PC-3 (cell line): ENCODE data around the gene CEP170B. TPM values are rescaled to one million over a fixed set of nuclear protein-coding genes. Genes with fewer than 3 reads are reported as not detected.
"Not testable (repeated sequence)": the region's sequence is repeated elsewhere in the genome, so short reads cannot be mapped to it uniquely, and the experiment has no call there.

ENCODE experiments used
- ATAC-seq: fragments of 200-7000 bp; cut with Tn5 transposase; 2 replicates; pipeline ENCODE4 v1.9.1; 2020; ENCODE audit warnings: mild to moderate bottlenecking, moderate library complexity
- BruUV-seq: library from RNA; stranded (reverse); fragments of 400-500 nt; replicated peaks from 2 replicates; lab custom pipeline; 2021; lab: Mats Ljungman, UMichigan
- CTCF ChIA-PET: fragments of 300-600 bp; sonication (Branson Sonifier 250); formaldehyde crosslinking; loops from one replicate; lab custom pipeline; 2022; ENCODE audit warnings: antibody characterized with exemption; lab: Charles Lee
- POLR2A ChIA-PET: fragments of 300-600 bp; sonication (Branson Sonifier 250); formaldehyde crosslinking; loops from one replicate; lab custom pipeline; 2022; ENCODE audit warnings: antibody characterized with exemption; ENCODE audit not compliant: unreplicated experiment; lab: Charles Lee
- DNase-seq: peaks from one replicate; pipeline ENCODE4 v3.0.0-alpha.2; 2015
- H2AFZ ChIP-seq: fragments of 300-600 bp; sonication (generic); 2 replicates; pipeline ENCODE4 v1.6.0; 2016; ENCODE audit warnings: antibody characterized with exemption, low read length
- H3F3A ChIP-seq: fragments of 300-600 bp; sonication (generic); one replicate; pipeline ENCODE4 v1.6.0; 2017; ENCODE audit warnings: antibody characterized with exemption, low read length, control low read depth, mild to moderate bottlenecking; ENCODE audit not compliant: unreplicated experiment
- H3K27ac ChIP-seq: fragments of 300-600 bp; sonication (generic); 2 replicates; pipeline ENCODE4 v1.5.1; 2016; ENCODE audit warnings: mild to moderate bottlenecking, low read length
- H3K27me3 ChIP-seq: fragments of 300-600 bp; sonication (generic); 2 replicates; pipeline ENCODE4 v1.6.1; 2016; ENCODE audit warnings: low read length, mixed read lengths
- H3K36me3 ChIP-seq: fragments of 300-600 bp; sonication (generic); 2 replicates; pipeline ENCODE4 v1.6.1; 2016; ENCODE audit warnings: low read depth, mixed run types, low read length, mixed read lengths
- H3K4me1 ChIP-seq: fragments of 300-600 bp; sonication (generic); 2 replicates; pipeline ENCODE4 v1.5.1; 2016; ENCODE audit warnings: low read length; ENCODE audit not compliant: insufficient read depth
- H3K4me2 ChIP-seq: fragments of 300-600 bp; sonication (generic); 2 replicates; pipeline ENCODE4 v1.6.0; 2016; ENCODE audit warnings: low read length
- H3K4me3 ChIP-seq: fragments of 300-600 bp; sonication (generic); 2 replicates; pipeline ENCODE4 v1.5.1; 2016; ENCODE audit warnings: mild to moderate bottlenecking, low read length, mixed read lengths
- H3K79me2 ChIP-seq: fragments of 300-600 bp; sonication (generic); 2 replicates; pipeline ENCODE4 v1.6.1; 2017; ENCODE audit warnings: low read length, mixed read lengths
- H3K9ac ChIP-seq: fragments of 300-600 bp; sonication (generic); 2 replicates; pipeline ENCODE4 v1.6.0; 2016; ENCODE audit warnings: mild to moderate bottlenecking, low read length
- H3K9me2 ChIP-seq: fragments of 300-600 bp; sonication (generic); replicated peaks from 2 replicates; pipeline ENCODE4 v1.6.1; 2016; ENCODE audit warnings: mixed run types, low read length, mixed read lengths
- H3K9me3 ChIP-seq: fragments of 300-600 bp; sonication (generic); 2 replicates; pipeline ENCODE4 v1.6.1; 2016; ENCODE audit warnings: low read length, mixed read lengths
- H4K20me1 ChIP-seq: fragments of 300-600 bp; sonication (generic); 2 replicates; pipeline ENCODE4 v1.6.1; 2016; ENCODE audit warnings: low read length, mixed read lengths
- EZH2 ChIP-seq: fragments of 300-600 bp; sonication (generic); IDR thresholded peaks from one replicate; pipeline ENCODE4 v1.6.1; 2017; ENCODE audit warnings: antibody characterized with exemption, mild to moderate bottlenecking, low read length; ENCODE audit not compliant: unreplicated experiment
- EZH2phosphoT487 ChIP-seq: fragments of 300-600 bp; sonication (generic); IDR thresholded peaks from 2 replicates; pipeline ENCODE4 v1.6.1; 2018; ENCODE audit warnings: mild to moderate bottlenecking, antibody characterized with exemption, low read length, borderline replicate concordance
- intact Hi-C: fragments of 100-400 bp; cut with micrococcal nuclease; formaldehyde crosslinking; loops from 2 replicates; pipeline ENCODE4 v1.9.0; 2023
- total RNA-seq: library from RNA; depleted of rRNA; stranded (reverse); fragments of >200 nt; gene quantifications from 2 replicates; pipeline ENCODE4 v1.2.3, GENCODE V29; 2014
- TF ChIP-seq, protein P1 (sequence below): fragments of 300-600 bp; sonication (generic); conservative IDR thresholded peaks from 2 replicates; pipeline ENCODE4 v1.5.1; 2017; ENCODE audit warnings: antibody characterized with exemption, low read depth, mild to moderate bottlenecking, low read length

CEP170B gene
- total RNA-seq, 1 experiment from 2014 or later = 33.2 TPM

DNA sequence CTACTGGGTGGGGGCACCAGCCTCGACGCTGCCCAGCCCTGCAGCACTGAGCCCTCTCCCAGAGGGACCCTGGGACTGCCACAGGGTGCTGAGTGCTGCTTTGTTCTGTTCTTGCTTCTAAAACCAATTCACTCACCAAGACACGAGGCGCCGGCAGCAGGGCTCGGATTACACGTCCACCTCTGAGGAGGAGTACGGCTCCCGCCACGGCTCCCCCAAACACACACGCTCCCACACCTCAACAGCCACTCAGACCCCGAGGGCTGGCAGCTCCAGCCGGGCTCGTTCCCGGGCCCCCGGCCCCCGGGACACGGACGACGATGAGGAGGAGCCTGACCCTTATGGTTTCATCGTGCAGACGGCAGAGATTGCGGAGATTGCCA is 24.3 kb downstream of the CEP170B start:
- Histone ChIP-seq H3K79me2 (no peaks in the 10 kb centered on the region), H3K4me2 (no peak overlapping the region), H3K36me3 (peaks cover 16% of the 10 kb centered on the region; the same call in 1 of the 2 replicates), H3K9ac (no peak overlapping the region), H3K9me2 (no peaks in the 10 kb centered on the region), H3K27me3 (no peaks in the 10 kb centered on the region), H2AFZ (no peak overlapping the region), H4K20me1 (no peaks in the 10 kb centered on the region), H3K27ac (no peak overlapping the region), H3K9me3 (no peaks in the 10 kb centered on the region), H3F3A (no peaks in the 10 kb centered on the region), H3K4me1 (no peaks in the 10 kb centered on the region), H3K4me3 (no peak overlapping the region)
- DNase-seq (no peak), ATAC-seq (no peak)
- ChIA-PET POLR2A (no interaction called here), CTCF (no interaction called here)
- TF ChIP-seq EZH2 = no peak
- no peak for TF ChIP-seq EZH2phosphoT487
- TF ChIP-seq, protein P1, sequence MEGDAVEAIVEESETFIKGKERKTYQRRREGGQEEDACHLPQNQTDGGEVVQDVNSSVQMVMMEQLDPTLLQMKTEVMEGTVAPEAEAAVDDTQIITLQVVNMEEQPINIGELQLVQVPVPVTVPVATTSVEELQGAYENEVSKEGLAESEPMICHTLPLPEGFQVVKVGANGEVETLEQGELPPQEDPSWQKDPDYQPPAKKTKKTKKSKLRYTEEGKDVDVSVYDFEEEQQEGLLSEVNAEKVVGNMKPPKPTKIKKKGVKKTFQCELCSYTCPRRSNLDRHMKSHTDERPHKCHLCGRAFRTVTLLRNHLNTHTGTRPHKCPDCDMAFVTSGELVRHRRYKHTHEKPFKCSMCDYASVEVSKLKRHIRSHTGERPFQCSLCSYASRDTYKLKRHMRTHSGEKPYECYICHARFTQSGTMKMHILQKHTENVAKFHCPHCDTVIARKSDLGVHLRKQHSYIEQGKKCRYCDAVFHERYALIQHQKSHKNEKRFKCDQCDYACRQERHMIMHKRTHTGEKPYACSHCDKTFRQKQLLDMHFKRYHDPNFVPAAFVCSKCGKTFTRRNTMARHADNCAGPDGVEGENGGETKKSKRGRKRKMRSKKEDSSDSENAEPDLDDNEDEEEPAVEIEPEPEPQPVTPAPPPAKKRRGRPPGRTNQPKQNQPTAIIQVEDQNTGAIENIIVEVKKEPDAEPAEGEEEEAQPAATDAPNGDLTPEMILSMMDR = no peak
- intact Hi-C loops = no loop called here
- no TSS peak for BruUV-seq

DNA sequence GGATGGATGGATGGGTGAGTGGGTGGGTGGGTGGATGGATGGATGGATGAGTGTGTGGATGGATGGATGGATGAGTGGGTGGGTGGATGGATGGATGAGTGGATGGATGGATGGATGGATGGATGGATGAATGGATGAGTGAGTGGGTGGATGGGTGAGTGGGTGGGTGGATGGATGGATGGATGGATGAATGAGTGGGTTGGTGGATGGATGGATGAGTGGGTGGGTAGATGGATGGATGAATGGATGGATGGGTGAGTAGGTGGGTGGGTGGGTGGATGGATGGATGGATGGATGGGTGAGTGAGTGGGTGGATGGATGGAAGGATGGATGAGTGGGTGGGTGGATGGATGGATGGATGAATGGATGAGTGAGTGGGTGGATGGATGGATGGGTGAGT is 25.2 kb downstream of the CEP170B start:
- H3K9me3 ChIP-seq, ATAC-seq, CTCF ChIA-PET, H3K9me2 ChIP-seq, BruUV-seq, H4K20me1 ChIP-seq, H3K27ac ChIP-seq, H3K4me2 ChIP-seq, H3K4me3 ChIP-seq, H3F3A ChIP-seq, intact Hi-C loops, H3K9ac ChIP-seq, DNase-seq, H3K27me3 ChIP-seq, H2AFZ ChIP-seq, H3K79me2 ChIP-seq, H3K4me1 ChIP-seq, POLR2A ChIA-PET: not testable (repeated sequence)
- H3K36me3 ChIP-seq = peaks cover 16% of the 10 kb centered on the region; the same call in 1 of the 2 replicates

DNA sequence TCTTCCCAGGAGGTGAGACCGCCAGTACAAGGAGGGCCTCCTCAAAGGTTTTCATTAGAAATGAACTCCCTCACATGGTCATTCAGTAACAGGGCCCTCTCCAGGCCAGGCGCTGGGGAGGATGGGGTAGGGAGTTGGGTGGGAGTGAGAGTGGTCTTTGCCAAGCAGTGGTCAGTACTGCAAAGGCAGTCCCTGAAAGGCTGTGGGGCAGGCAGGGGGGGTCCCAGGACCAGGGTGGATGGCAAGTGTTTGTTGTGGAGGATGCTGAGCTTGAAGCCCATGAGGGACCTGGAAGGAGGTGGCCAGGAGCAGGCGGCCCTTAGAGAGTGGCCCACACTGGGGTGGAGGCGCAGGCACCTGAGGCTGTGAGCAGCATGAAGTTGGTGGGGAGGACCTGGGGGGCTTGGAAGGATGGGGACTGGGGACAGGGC is 26.1 kb downstream of the CEP170B start:
- H3K4me1 ChIP-seq = no peaks in the 10 kb centered on the region
- TF ChIP-seq EZH2phosphoT487 = no peak
- TF ChIP-seq, protein P1 = no peak
- H3K4me3 ChIP-seq = no peak overlapping the region
- no peak overlapping the region for H3K27ac ChIP-seq
- no peaks in the 10 kb centered on the region for H3F3A ChIP-seq
- no peak overlapping the region for H3K4me2 ChIP-seq
- intact Hi-C loops = no loop called here
- BruUV-seq = no TSS peak
- no peaks in the 10 kb centered on the region for H3K9me2 ChIP-seq
- H3K36me3 ChIP-seq = peaks cover 16% of the 10 kb centered on the region; the same call in 1 of the 2 replicates
- H3K9ac ChIP-seq = no peak overlapping the region
- H3K9me3 ChIP-seq = no peaks in the 10 kb centered on the region
- H3K79me2 ChIP-seq = no peaks in the 10 kb centered on the region
- ChIA-PET POLR2A (no interaction called here), CTCF (no interaction called here)
- H4K20me1 ChIP-seq = no peaks in the 10 kb centered on the region
- ATAC-seq = no peak
- no peak overlapping the region for H2AFZ ChIP-seq
- DNase-seq = no peak
- H3K27me3 ChIP-seq = no peaks in the 10 kb centered on the region
